Measurements from ENCODE around the gene RRM1. TPM values are rescaled to one million over a fixed set of nuclear protein-coding genes. Genes with fewer than 3 reads are reported as not detected.
A peak's percentile ranks its signal among the peaks of the same experiment; 100 is the strongest.

The RRM1 gene
- total and polyA plus RNA-seq, 9 donors = 14.1 to 50.0 (median 24.7) TPM

DNA sequence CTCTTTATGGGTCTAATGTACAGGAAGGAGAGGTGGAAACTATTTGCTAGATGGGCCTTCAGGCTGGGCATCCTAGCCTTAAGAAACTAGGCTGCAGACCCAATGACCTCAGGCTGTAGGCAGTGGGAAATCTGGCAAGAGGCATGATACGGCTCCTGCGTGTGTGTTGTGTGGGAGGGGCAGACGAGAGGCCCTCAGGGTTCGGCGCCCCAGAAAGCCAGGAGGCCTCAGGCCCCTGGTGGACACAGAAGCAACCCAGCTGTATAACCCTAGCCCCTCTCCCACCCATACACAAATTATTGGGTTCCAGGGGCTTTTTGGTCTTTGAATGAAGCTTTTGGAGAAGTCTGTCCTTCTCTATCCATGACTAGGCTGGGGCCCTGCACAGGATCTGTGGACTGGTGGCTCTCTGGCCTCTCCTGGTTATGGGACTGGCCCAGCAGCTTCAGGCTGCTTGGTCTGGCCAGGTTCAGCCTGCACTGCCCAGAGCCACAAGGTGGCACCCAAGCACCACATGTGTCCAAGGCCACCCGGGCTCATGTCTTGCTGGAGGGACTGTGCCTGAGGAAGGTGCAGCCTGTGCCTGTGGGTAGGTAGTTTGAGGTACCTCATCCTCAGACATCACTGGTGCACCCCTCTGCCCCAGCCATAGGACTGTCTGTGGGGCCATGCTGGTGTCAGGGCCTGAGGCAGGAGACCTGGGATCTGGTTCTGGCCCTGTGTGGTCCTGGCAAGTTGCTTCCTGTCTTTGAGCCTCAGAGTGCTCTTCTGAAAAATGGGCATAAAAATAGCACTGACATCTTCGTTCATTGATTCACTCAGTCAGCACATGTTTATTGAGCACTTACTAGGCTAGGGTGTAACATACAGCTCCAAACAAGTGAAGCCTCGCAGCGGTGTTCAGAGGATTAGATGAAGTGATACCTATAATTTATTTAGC lies 87.5 kb downstream of the RRM1 start:
- H3K9me3 ChIP-seq = no peaks in the 10 kb centered on the region
- H3K4me3 ChIP-seq = no peak overlapping the region
- 38 to 49% (median 43%) methylated on average over 9 of the region's 9 CpGs for WGBS, 3 donors
- TF ChIP-seq, protein P1, sequence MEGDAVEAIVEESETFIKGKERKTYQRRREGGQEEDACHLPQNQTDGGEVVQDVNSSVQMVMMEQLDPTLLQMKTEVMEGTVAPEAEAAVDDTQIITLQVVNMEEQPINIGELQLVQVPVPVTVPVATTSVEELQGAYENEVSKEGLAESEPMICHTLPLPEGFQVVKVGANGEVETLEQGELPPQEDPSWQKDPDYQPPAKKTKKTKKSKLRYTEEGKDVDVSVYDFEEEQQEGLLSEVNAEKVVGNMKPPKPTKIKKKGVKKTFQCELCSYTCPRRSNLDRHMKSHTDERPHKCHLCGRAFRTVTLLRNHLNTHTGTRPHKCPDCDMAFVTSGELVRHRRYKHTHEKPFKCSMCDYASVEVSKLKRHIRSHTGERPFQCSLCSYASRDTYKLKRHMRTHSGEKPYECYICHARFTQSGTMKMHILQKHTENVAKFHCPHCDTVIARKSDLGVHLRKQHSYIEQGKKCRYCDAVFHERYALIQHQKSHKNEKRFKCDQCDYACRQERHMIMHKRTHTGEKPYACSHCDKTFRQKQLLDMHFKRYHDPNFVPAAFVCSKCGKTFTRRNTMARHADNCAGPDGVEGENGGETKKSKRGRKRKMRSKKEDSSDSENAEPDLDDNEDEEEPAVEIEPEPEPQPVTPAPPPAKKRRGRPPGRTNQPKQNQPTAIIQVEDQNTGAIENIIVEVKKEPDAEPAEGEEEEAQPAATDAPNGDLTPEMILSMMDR (IDR thresholded peaks at IDR 0.05) = peak in 2 of 3 donors; percentile 13 to 14
- no peak for TF ChIP-seq EP300 (IDR thresholded peaks at IDR 0.05)
- no peaks in the 10 kb centered on the region for H3K36me3 ChIP-seq
- intact Hi-C loops (cut with DNase I) = no loop called here
- H3K4me1 ChIP-seq (ENCODE audit: insufficient read depth) = no peaks in the 10 kb centered on the region
- H3K27ac ChIP-seq = no peak overlapping the region
- H3K27me3 ChIP-seq = no peaks in the 10 kb centered on the region
- peak; percentile 30 to 62 (median 43) for DNase-seq

DNA sequence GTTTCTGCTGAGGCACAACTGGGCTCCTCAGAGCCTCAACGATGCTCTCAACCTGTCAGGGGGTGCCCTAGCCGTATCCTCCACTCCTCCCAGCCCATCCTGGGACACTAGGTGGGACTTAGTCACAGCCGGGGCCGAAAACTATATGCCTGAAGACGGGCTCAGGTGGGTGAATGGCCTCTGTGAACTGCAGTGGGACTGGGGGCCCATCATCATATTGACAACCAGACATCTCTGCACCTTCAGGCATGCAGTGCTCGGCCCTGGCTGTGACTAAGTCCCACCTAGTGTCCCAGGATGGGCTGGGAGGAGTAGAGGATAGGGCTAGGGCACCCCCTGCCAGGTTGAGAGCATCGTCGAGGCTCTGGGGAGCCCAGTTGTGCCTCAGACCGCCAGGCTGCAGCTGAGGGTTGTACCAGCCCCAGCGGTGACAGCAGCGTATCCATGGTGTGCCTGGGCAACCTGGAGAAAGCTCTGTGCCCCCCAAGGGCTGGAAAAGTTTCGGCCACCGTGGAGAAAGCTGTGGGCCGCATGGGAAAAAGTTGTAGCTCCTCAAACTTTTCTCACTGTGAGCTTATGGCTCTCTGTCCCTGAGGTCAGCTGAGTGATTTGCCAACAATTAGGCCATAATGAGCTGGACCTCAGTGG lies 88.9 kb downstream of the RRM1 start:
- H3K36me3 ChIP-seq = no peaks in the 10 kb centered on the region
- H3K27ac ChIP-seq = no peak overlapping the region
- 80 to 87% (median 85%) methylated on average over 14 of the region's 14 CpGs for WGBS, 3 donors
- H3K9me3 ChIP-seq = no peaks in the 10 kb centered on the region
- no peak for DNase-seq
- H3K27me3 ChIP-seq = no peaks in the 10 kb centered on the region
- no peak overlapping the region for H3K4me3 ChIP-seq
- TF ChIP-seq EP300 (IDR thresholded peaks at IDR 0.05) = no peak
- TF ChIP-seq, protein P1 (IDR thresholded peaks at IDR 0.05) = no peak
- TF ChIP-seq POLR2A (IDR thresholded peaks at IDR 0.05) = no peak
- intact Hi-C loops (cut with DNase I) = no loop called here
- peaks cover 3% of the 10 kb centered on the region for H3K4me1 ChIP-seq (ENCODE audit: insufficient read depth)

DNA sequence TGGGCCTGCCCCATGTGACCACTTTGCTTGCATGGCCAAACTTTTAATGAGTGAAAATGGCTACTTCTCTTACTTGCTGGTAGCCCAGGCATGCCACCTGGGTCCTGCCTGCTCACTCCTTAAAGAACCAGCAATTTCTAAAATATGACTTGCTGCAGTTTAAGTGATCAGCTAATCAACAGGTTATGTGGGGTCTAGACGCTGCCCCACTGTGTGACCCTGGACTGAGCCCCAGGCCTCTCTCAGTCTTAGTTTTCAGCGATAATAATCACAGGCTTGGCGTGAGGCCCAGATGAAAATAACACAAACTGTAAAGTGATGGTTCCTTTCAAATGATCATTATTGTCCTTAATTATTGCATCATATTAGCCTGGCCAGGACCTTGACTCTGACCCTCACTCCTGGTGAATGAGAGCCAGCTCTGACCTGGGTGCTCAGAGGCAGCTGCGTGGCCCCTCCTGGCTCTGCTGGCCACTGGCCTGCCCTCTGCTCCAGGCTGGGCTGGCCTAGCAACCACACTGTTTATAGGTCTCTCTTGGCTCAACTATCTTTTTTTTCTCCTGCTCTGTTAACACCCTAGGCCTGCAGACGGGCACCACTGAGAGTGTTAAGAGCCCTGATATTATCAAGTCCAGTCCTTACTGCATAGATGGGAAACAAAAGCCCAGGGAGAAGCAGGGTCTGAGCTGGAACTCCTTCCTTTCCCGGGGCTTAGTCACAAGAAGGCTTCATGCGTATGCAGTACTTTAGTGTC lies 89.7 kb downstream of the RRM1 start:
- H3K27ac ChIP-seq = no peak overlapping the region
- intact Hi-C loops (cut with DNase I) = no loop called here

More for the DNA sequence above, 89.7 kb downstream of the RRM1 start:
- no peak overlapping the region for H3K4me3 ChIP-seq
- H3K27me3 ChIP-seq = no peaks in the 10 kb centered on the region
- TF ChIP-seq EP300 (IDR thresholded peaks at IDR 0.05) (no peak), POLR2A (IDR thresholded peaks at IDR 0.05) (no peak)
- TF ChIP-seq, protein P1 (IDR thresholded peaks at IDR 0.05) = no peak
- no peaks in the 10 kb centered on the region for H3K36me3 ChIP-seq
- 69 to 83% (median 70%) methylated on average over 7 of the region's 7 CpGs for WGBS, 3 donors
- peaks cover 3% of the 10 kb centered on the region for H3K4me1 ChIP-seq (ENCODE audit: insufficient read depth)
- no peaks in the 10 kb centered on the region for H3K9me3 ChIP-seq
- DNase-seq = no peak

Measured in ovary (tissue), 9 donors.